Activated CD8-positive, alpha-beta memory T cell treated with anti-CD3 and anti-CD28 coated beads for 48 hours (primary cell): Measurements from ENCODE around the gene HELZ.
"Not testable (repeated sequence)": the region's sequence is repeated elsewhere in the genome, so short reads cannot be mapped to it uniquely, and the experiment has no call there.

Experiments
- DNase-seq, 3 experiments: peaks; one replicate each; pipeline ENCODE4 v3.0.0-alpha.2; 2020; ENCODE audit warnings: low read depth in 2 of 3, low spot score in 2 of 3

HELZ gene

DNA sequence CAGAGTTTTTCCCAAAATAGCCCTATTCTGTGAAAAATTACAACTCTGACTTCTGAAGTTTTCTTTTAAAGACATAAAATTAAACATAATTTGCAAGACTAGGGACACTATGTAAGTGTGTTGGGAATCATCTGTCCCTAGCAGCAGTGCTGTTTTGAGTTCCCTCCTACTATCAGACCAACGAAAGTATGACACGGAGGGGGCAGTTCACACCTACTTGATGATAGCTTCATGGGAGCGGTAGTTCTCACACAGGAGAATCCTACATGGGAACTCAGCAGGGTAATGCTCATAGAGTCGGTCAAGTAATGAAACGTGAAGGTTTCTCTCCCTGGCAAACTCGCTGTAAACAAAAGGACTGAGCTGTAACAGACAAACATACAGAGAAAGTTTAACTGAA, 96.6 kb downstream of the HELZ start:
- DNase-seq, result no peak

DNA sequence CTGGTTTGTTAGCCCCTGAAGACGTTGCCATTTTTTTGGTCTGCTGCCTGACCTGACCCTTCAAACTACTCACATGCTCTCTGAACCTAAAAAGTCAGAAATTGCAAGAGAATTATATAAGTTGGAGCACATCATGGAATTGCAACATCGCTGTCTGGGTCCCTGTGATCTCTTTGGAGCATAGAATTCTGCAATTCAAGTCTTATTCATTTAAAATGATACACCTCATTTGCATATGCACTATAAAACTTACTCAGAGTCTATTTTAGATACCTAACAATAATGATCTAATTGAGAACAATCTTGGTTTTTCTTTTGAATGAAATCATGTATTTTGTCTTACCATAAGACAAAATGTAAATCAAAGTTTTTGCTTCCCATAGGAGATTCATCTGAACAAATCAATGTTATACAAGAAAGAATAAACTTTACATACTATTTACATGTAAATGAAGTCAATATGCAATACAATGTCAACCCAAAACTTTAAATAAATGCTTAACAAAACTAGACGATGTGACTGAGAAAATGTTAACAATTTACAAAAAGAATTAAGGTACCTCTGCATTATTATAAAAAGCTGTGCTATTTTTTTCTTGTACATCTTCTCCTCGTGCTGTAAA, 99.7 kb downstream of the HELZ start:
- DNase-seq, result no peak

DNA sequence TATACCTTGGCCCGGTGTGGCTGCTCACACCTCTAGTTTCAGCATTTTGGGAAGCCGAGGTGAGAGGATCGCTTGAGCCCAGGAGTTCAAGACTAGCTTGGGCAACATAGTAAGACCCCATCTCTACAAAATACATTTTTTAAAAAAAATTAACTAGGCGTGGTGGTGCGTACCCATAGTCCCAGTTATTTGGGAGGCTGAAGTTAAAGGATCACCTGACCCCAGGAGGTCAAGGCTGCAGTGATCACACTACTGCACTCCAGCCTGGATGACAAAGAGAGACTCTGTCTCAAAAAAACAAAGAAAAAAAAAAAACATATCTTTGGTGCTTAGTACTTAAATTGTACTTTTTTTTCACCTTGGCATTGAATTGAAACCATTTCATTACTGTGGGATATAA, 101.7 kb downstream of the HELZ start:
- no peak for DNase-seq

DNA sequence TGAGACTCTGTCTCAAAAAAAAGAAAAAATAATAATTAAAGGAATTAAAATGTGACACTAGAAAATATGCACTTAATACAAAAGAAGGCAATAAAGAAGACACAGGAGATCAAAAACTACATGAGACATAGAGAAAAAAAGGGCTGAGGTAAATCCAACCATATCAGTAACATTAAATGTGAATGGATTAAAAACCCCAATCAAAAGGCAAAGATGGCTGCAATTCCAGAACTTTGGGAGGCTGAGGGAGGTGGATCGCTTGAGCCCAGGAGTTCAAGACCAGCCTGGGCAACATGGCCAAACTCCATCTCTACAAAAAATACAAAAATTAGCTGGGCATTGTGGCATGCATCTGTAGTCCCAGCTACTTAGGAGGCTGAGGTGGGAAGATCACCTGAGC, 103.0 kb downstream of the HELZ start:
- not testable (repeated sequence) for DNase-seq

DNA sequence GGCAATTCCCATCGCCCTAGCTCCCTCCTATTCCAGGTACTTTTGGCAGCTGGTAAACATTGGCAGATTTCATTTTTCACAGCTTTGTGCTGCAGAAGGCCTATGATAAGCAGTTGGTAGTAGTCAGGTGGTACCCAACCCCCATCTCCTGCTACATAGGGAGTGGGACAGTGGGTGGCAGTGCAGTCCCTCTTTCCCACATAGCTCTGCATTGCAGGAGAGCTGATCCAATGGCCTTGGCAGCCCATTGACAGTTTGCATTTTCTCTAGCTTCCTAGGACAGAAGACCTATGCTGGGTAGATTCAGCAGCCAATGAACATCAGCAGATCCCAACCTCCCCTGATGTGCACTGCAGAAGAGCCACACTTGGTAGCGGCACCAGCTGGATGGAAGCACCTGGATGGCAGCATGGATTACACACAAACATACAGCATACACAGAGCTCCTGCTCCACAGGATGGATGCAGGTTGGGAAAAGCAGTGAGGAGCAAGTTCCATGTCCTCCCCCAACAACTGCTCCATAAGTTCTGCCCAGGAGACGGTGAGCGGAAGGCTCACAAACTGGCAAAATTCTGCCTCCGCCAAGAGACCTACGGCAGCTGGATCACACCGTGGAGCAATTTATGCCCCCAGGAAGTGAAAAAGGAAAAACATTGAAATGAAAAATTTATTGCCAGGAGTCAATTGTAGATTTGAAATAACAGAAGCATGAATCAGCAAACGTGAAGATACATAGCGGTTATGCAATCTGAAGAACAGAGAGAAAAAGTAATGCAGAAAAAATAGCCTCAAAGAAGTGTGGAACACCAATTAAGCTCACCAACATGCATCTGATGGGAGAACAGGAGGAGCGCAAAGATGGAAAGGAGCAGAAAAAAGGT, 105.0 kb downstream of the HELZ start:
- DNase-seq, result no peak

DNA sequence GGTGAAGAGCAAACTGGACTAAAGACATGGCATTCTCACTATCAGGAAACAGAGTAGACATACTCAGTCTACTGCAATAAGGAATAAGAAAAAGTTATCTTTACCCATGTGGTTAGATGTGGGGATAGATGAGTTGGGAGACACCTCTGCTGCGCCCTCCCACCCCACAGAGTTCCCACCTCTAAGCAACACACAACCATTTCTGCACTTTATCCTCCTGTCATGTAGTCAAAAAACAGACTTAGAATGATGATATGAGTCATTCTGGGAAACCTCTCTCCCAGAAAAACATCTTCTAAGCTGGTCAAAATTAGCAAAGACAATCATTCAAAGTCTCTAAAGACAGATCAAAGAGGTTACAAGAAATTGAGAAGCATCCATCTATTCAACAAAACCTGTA, 105.7 kb downstream of the HELZ start:
- no peak for DNase-seq

DNA sequence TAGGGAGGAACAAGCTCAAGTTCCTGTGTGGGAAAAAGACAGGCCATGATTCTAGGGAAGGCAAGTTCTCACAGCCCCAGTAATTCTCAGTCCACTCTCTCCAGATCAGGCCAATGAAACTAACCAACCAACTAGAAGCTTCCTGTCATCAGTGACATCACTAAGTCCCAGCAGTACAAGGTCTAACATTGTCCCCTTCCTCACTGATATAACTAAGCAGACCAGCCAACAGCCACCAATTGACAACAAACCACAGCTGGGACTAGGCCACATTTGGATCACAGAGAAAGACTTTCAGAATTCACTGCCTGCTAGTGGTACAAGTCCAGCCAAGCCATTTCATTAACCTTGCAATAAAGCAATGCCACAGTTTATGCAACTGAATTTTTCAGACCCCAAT, 106.6 kb downstream of the HELZ start:
- DNase-seq, result no peak

DNA sequence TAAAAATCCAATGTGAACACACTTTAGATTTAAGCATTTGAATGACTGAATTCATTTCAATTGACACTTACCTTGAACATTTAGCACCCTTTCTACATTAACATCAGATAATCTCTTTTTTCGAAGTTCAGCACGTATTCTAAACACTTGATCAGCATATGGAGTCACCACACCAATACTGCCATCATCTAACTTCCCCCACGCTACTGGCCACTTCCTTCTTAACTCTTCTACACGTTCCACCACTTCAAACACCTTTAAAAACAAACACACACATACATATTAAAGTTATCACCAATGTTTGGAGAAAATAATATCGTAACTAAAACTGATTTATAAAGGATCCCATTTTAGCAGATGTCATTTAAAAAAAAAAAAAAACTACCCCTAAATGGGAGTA, 107.1 kb downstream of the HELZ start:
- no peak for DNase-seq

DNA sequence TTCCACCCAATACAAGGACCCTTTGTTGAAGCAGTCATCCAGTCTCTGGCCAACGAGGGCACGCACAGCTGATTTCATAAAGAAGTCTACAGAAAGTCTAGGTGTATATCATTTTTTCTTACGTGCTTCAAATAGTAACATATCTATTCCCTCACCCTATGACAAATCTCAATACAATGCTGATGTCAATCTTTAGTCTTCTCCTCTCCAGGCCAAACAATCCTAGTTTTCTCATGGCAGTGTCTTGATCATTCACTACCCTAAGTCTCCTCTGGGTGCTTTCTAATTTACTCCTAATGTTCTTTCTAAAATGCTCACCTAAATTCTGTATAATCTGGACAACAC, 108.0 kb downstream of the HELZ start:
- no peak for DNase-seq

DNA sequence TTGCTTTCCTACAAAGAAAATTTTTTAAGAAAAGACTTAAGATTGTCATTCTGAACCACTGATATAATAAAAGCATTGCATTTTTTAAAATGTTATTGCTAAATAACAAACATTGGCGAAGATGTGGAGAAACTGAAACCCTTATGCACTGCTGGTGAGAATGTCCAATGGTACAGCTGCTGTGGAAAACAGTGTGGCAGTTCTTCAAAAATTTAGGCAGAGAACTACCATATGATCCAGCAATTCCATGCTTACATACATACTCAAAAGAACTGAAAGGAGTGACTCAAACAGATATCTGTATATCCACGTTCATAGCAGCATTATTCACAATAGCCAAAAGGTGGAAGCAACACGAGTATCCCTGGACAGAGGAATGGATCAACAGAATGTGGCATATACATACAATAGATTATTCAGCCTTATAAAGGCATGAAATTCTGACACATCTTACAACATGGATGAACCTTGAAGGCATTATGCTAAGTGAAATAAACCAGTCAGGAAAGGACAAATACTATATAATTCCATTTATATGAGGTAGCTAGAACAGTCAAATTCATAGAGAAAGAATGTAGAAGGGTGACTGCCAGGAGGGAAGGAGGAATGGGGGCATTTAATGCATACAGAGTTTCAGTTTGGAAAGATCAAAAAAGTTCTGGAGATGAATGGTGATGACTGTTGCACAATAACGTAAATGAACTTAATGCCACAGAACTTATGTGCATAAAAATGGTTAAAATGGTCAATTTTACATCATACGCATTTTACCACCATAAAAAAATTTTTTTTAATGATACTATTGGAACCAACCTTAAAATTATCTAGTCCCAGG, 108.6 kb downstream of the HELZ start:
- no peak for DNase-seq

DNA sequence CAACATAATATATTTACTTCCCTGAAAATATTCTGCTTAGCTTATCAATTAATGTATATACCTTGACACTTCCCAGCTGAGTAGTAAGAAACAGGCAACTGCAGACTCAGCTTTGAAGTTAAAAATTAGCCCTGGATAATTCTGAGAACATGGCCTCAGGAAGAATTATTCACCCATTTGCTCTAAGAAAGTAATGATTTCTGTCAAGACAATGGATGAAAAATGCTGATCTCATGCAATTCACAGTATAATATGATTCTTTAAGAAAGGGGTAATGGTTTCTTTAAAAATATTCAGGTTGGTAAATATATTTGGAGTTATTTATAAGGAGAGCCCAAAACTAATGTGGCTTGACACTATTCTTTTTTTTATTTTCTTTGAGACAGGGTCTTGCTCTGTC, 111.8 kb downstream of the HELZ start:
- no peak for DNase-seq

DNA sequence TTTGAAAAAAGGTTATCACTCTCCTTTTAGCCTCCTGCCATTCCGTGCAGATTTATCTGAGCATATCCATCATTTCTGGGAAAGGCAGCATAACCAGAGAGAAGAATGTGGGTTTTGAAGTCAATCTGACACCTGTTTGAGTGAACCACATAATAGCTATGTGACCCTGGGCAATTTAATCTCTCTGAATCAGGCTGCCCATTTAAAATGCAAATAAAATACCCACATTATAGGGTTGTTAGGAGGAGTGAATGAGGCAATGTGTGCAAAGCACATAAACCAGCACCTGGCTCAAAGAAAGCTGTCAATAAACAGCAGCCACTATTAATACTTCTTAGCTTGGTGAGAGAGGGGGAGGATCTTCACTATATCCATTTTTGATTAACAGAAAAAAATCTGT, 112.6 kb downstream of the HELZ start:
- no peak for DNase-seq

DNA sequence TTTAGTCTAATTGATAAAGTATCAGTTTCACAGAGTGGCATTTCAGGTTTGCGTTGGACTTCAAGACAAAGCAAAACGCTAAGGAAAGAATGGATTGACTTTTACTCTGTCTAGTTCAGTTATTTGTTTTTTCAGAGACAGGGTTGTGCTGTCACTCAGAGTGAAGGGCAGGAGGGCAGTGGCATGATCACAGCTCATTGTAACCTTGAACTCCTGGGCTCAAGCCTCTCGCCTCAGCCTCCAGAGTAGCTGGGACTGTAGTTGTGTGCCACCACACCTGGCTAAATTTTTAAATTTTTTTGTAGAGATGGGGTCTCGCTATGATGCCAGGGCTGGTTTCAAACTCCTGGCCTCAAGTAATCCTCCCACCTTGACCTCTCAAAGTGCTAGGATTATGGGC, 114.2 kb downstream of the HELZ start:
- no peak for DNase-seq

DNA sequence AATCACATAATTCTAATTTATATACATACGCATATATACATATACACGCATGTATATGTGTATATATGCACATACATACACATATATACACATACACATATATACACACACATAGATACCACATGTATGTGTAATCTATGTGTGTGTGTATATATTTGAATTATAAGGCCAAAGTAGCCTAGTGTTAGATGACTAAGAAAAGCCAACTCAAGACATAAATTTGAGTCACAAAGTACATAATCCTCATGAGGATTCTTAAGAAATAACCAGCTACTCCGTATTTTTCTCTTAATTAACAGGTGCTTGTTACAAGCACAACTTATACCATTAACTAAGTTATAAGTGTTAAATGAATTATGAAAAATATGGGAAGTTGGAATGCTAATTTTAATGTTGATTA, 115.7 kb downstream of the HELZ start:
- no peak for DNase-seq

DNA sequence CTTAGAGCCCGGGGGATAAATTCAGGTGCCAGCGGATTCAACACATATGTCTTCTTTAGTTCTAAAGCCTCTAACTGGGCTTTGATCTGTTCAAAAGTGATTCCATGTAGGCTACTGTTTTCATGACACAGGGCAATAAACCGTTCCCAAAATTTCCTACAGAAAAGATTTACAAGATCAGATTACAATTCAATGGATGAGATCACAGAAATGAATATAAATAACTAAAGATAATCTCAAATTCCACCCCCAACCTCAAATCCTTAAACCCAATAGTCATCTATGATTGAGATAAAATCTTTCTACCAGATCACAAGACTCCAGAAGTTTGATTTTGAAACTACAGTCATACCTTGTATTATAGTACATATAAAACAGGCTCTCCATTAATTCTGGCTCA, 116.3 kb downstream of the HELZ start:
- no peak for DNase-seq

DNA sequence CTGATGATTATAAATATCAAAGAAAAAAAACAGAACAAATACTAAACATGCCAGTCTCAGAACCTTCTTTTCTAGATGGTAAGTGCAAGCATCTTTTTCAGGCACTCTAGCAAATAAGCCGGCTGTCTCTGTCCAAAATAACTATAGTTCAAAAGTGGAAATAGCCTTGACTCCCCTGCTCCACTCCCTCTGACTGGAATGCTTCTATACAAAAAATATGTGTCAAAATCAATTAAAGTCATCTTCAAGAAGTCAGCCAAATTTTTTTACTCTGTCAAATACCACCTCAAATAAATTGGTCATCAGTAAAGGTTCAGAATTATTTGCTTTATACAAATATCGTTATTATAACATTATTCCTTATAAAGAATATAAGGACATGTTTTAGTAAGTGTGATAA, 117.1 kb downstream of the HELZ start:
- no peak for DNase-seq

DNA sequence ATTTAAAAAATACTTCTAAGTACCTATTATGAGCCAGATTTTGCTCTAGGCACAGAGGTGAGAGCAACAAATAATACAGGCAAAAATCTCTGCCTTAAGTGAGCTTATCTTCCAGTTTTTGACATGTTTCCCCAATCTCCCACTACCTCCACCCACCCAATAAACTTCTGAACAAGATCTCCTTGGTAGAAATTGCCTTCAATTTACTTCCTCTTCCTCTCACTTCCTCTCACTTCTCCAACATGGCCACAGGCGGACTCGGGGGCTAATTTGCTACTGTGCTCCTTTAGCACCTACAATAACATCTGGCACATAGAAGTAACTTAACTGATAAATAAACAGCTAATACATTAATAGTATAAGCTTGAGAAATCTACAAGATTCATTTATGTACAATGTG, 118.0 kb downstream of the HELZ start:
- DNase-seq, result no peak

DNA sequence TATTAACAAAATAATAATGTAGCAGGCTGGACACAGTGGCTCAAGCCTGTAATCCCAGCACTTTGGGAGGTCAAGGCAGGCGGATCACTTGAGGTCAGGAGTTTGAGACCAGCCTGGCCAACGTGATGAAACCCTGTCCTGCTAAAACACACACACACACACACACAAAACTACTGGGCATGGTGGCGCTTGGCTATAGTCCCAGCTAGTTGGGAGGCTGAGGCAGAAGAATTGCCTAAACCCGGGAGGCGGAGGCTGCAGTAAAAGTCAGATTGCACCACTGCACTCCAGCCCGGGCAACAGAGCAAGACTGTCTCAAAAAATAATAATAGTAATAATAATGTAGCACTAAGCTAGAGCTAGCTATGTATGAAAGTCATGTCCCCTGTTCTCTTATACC, 118.5 kb downstream of the HELZ start:
- DNase-seq, result not testable (repeated sequence)

DNA sequence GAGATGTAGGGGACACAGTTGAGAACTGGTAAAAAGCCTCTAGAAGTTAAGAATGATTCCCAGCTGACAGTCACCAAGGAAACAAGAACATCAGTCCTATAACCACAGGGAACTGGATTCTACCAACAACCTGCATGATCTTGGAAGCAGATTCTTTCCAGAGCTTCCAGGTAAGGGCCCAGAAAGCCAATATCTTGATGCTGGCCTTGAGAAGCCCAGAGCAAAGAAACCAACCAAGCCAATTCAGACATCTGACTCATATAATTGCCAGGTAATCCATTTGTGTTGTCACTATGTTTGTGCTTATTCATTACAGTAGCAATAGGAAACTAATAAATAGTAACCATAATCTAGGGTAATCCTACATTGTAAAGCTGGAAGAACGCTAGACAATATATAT, 119.1 kb downstream of the HELZ start:
- DNase-seq, result no peak

DNA sequence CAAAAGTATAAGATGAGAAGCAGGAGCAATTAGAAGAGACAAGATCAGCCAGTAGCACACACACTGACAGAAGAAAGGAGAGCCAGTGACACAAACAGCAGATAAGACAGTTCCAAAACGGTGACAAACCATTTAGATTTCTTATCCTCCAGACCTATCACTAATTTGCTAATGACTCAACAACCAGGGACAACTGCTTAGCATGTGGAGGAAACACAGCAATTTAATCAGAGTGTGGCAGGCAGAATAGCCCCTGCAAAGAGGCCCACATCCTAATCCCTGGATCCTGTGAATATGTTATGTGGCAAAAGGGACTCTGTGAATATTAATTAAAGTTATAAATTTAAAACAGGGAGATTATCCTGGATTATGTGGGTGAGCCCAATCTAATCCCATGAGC, 119.6 kb downstream of the HELZ start:
- no peak for DNase-seq

DNA sequence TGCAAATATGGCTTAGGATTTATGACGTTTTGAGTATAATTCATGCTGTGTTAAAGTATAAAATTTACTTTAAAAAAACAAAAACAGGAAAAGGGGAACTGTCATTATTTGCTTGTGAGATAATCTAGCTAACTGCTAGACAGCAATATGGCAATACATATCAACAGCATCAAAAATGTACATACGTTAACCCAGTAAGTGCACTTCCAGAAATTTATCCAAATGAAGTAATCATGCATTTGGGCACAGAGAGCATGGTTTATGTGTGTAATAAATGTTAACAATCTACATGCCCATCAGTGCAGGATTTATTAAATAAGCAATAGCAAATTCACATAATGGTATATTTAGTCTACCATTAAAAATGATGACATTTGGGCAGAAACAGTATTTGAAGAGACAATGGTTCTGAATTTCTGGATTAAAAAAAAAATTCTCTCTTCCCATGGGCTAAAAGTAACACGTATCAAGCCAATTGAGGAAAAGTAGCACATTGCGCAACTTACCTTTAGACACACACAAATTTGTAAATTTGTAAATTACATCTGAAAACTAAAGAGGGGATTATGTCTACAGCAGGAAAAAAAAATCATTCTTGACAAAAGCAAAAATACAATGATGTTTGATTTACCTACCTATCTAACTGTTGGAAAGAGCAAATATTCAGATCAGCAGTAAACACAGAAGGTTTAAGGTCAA, 120.4 kb downstream of the HELZ start:
- no peak for DNase-seq

DNA sequence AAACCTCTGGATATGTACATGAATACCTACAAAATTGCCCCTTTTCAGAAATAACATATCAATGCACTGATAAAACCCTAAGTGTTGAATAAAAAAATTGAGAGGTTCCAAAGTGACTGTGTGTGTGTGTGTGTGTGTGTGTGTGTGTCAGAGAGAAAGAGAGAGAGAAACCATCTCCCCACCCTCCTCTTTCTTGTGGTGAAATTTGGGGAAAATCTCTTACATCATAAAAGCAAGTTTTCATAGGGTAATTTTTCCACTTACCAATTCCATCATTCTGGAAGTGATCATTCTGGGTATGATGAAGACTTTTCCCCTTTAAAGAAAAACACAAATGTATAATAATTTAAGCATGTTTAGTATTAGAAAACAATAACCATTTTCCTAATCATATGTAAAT, 121.3 kb downstream of the HELZ start:
- no peak for DNase-seq
